Subcutaneous adipose tissue (tissue), 4 donors: ENCODE measurements around the gene FAM20A. TPM values are rescaled to one million over a fixed set of nuclear protein-coding genes. Genes with fewer than 3 reads are reported as not detected.

Experiments
- CTCF ChIP-seq: fragments of 450-650 bp; IDR thresholded peaks from one replicate; pipeline ENCODE4 v1.5.1; 2016; ENCODE audit warnings: low read depth, mild to moderate bottlenecking, control low read depth, antibody characterized with exemption, moderate library complexity
- total RNA-seq, 4 donors: library from RNA; depleted of rRNA; stranded (reverse); fragments of >200 nt; gene quantifications; one replicate each; pipeline ENCODE4 v1.1.0, GENCODE V29; 2016

FAM20A gene
- total RNA-seq, 4 donors from 2014 or later: 7.7 to 17.0 (median 12.3) TPM

DNA sequence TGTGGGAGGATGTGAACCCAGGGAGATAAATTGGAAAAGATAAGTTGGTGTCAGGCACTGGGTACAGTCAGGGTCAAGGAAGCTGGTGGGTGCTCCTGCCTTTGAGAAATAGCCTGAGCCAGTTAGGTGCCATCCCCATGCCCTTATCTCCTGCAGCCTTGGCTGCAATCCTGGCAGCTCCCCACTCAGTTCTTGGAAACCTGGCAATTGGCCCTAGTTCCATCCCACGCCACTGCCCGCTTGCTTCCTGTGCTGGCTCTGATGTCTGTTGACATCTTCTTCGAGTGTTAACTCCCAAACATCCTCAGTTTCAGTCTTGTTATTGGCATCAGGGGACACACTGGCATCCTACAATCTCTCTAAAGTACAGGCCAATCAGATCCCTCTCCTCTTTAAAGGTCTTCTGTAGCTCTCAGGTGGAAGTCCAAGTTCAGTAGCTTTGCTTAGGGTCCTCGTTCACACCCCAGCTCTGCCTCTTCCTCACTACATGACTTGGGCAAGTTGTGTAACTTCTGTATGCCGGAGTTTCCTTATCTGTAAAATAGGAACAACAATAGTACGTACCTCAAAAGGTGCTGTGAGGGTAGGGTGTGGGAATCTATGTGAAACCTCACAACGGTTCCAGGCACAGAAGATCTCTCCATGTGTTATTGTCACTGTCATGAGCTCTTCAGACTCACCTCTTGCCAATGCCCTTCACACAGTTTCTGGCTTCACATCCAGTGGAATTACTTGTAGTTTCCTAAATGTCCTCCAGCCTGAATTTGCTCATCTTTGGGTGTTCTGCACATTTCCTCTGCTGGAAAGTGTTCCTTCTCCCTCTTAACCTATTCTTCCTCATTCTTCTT lies 102.5 kb downstream of the FAM20A start:
- no peak for TF ChIP-seq CTCF

GRCh38 chr17:68497885-68498319 lies 103.3 kb downstream of the FAM20A start:
- no peak for TF ChIP-seq CTCF

- no peak for TF ChIP-seq CTCF
Measured at GRCh38 chr17:68495081-68495480, 106.1 kb downstream of the FAM20A start.

DNA sequence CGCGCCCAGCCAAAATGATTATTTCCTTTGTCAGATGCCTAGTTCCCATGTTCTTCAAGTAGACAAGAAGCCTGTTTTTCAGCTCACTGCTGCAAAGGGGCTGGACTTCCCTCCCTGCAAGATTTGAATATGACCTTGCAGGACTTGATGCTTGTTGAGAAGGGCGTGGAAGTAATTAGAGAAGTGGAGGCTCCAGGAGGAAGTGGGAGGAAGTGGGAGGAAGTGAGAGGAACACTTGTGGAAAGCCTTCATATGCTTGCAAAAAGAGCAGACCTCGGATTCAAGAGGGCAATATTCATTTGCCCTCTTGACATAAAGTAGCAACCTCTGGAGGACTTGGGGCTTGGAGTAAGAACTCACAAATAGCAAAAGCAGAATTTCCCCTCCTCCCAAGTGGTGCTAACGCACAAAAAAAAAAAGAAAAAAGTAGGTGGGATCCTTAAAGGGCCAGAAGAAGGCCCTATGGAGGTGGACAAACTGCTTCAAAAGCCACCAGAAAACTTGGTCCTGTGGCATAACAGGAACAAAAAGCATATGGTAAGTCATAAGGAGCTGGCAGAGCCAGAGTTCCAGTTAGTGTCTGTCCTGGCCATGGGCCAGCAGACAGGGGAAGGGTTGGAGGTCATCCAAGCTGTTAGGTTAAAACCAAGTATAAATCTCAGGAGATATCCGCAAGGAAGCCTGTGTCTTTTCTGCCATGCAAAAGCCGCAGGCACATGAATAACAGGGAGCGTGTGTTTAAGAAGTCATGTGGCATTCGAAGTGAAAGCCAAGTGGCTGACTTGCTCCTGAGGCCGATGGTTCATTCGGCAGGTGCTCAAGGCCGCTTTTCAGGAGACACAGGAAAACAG lies 109.6 kb downstream of the FAM20A start:
- TF ChIP-seq CTCF: no peak

DNA sequence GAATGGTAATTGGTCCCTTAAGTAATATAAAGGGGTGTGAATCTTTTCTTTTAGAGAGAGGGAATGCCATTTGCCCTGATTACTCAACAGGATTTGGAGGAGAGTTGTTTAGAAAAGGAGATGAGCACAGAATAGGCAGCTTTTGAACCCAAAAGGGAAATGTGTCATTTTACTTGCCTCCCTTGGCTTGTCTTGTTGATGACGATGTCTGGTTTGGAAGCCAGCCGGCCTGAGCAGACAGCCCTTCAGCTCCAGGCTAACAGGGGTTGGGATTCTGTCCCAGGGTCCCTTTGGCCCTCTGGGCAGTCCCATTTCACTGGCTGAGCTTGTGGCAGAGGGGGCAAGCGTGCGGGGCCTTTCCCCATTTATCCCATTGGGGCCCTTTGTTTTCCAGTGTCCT lies 111.2 kb downstream of the FAM20A start:
- no peak for TF ChIP-seq CTCF

Other genes with a start within 250 kb of the FAM20A start
- gene WIPI1, start 143.9 kb downstream of the FAM20A start, total RNA-seq: 10 to 100 TPM; 59.5 to 83.0 (median 71.2) TPM
- gene PRKAR1A, start 88.9 kb downstream of the FAM20A start, total RNA-seq: 100 to 1,000 TPM; 388 to 501 (median 431) TPM